Epithelial cell of umbilical artery (primary cell): ENCODE data around the gene SLC25A12. TPM values are rescaled to one million over a fixed set of nuclear protein-coding genes. Genes with fewer than 3 reads are reported as not detected.

Experiments
- total RNA-seq: library from RNA; depleted of rRNA; stranded (reverse); fragments of >200 nt; gene quantifications from 2 replicates; pipeline ENCODE4 v1.2.3, GENCODE V29; 2014

SLC25A12 gene
- total RNA-seq = 15.6 and 19.9 TPM in 2 replicates

GRCh38 chr2:171893824-171894611 lies at the start of gene SLC25A12:
Gene SLC25A12, minus strand, starts transcription at chr2:171894244. Its CDS starts 30 bp downstream, at chr2:171894214.

DNA sequence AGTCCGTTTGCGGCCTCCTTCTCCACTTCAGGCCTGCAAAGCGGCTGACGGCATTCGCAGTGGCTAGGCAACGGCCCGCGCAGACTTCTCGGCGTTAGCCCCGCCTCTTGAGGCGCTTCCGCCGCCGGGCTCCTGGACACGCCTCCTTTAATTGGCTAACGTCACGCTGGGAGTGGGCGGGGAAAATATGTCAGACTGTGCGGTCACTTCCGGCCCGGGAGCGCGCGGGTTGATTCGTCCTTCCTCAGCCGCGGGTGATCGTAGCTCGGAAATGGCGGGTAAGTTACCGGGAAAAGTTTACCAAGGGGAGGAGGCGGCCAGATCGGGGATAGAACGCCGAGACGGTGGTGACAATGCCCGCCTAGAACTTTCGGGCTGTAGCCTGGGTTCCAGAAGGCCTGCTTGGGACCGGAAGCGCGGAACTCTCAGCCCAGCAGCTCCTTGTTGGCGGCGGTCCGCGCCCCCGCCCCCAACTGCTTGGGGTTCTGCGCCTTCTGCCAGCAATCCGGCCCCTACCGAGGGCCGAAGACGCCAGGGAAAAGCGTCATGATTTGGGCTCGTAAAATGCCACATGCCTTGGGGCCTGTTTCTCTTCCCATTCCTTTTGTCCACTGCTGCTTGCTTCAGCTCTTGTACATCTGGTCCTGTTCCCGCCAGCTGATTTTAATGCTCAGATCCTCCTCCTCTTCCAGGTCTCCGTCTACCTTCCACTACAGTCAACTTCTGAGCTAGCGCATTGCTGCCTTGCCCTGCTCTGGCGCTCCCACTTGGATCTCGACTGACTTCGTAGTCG lies 28.4 kb upstream of the SLC25A12 start, which contains the start of gene HAT1:
Gene HAT1 (plus strand): TSS at position 232 of the 793 bp plus-strand sequence. CDS start 40 bp downstream, at position 272.

Other genes starting within 250 kb of the SLC25A12 start
- gene DYNC1I2, start 206.8 kb downstream of the SLC25A12 start, total RNA-seq = 148 and 155 TPM in 2 replicates
- 48.4 and 68.1 TPM in 2 replicates for gene HAT1, start 28.2 kb upstream of the SLC25A12 start, total RNA-seq
- gene METAP1D, start 105.7 kb upstream of the SLC25A12 start, total RNA-seq = 3.9 and 4.4 TPM in 2 replicates
- 0.32 TPM in 1 of 2 replicates, not detected in the other for gene DLX1, start 191.3 kb upstream of the SLC25A12 start, total RNA-seq
- not detected in 2 replicates for gene DLX2, start 208.7 kb upstream of the SLC25A12 start, total RNA-seq